Activated effector memory CD4-positive, alpha-beta T cell treated with Interleukin-2 at 50 U/mL for 16 hours (primary cell): ENCODE measurements around the gene ZNF107.

Experiments used
- DNase-seq: peaks from one replicate; pipeline ENCODE4 v3.0.0-alpha.2; 2020

The ZNF107 gene

DNA sequence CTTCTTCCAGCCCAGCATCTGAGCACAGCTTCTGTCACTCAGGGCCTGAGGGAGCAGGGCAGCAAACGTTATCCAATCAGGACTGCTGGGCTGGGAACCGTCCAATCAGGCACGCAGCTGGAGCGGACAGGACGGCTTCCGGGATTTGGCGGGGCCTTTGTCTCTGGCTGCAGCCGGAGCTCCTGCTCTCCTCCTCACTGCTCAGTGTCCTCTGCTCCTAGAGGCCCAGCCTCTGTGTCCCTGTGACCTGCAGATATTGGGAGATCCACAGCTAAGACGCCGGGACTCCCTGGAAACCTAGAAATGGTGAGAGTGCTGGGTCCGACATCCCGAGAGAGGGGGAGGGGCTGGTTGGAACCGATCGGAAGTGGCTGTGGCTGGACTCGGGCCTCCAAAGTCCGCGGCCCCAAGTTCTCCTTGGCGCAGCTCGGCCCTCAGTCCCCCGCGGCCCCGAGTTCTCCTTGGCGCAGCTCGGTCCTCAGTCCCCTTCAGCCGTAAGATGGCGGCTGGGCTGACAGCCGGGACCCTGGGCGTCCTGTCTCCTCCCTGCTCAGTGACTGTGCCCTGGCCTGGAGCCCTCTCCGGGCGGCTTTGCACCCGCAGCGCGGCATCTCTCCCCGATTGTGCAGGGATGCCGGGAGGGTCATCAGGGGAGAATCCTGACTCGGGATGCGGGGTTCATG, at the start of gene ZNF107:
Gene ZNF107, plus strand, starts transcription at position 154 of the 683 bp plus-strand sequence. Its CDS starts 150 bp downstream, at position 304.
- peak; percentile 79 for DNase-seq

DNA sequence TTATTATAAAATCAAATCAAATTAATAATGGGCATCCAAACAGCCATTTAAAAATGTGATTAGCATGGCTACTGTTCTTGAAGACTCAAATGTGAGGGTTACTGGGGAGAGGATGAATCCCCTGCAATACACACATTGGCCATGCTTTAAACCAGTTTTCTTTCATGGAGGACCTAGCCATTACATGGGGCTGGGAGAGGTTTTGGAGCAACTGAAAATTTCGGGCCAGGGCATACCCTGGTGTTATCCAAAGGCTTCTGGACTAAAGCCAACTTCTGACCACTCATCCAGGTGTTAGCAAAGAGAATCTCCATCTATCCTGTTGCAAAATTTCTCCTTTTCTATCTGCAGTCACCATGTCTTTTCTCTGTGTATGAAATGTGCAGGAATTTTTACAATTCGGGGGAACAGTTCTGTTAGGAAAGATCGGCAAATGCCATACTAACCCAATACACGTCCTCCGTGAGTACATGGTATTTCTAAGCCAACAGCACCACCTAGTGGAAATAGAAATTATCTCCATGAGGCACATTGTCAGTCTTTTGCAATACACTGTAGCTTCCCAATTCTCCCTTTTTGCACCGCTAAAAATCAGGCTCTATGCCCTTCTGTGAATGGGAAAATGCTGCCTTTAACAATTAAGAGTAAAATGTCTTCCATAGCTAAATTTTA, 47.0 kb upstream of the ZNF107 start:
- DNase-seq, result no peak

DNA sequence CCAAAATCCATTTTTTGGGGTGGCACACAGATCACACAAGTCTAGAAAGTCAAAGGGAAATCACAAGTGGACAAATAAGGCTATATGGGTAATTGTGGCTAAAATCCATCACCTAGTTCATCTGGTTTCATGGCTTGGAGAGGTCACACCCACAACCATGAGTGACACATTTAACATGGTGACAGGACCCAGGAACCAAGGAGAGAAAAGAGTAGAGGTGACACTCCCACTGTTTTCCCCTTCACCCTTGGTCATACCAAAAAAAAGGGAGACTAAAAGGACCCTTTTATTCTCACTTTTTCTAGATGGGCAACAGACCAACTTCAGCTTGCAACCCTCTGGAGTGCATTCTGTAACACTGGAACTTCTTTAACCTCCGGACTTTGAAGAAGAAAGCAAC, 46.2 kb upstream of the ZNF107 start:
- DNase-seq, result no peak

DNA sequence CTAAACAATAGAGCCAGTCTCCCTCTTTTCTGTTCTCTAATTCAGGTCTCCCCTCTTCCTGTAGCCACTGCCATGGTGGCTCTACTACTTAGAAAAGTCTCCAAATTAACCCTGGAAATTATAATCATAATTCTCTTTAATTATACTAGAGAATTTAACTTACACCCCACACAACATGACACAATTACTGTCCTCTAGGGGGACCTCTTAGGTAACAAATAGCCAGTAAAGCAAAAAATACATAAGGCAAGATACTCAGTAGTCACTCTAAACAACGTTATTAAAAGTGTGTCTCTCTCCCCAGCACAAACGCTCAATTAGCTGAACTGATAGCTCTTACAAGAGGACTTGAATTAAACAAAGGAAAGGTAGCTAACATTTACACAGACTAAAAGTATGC, 44.3 kb upstream of the ZNF107 start:
- no peak for DNase-seq

DNA sequence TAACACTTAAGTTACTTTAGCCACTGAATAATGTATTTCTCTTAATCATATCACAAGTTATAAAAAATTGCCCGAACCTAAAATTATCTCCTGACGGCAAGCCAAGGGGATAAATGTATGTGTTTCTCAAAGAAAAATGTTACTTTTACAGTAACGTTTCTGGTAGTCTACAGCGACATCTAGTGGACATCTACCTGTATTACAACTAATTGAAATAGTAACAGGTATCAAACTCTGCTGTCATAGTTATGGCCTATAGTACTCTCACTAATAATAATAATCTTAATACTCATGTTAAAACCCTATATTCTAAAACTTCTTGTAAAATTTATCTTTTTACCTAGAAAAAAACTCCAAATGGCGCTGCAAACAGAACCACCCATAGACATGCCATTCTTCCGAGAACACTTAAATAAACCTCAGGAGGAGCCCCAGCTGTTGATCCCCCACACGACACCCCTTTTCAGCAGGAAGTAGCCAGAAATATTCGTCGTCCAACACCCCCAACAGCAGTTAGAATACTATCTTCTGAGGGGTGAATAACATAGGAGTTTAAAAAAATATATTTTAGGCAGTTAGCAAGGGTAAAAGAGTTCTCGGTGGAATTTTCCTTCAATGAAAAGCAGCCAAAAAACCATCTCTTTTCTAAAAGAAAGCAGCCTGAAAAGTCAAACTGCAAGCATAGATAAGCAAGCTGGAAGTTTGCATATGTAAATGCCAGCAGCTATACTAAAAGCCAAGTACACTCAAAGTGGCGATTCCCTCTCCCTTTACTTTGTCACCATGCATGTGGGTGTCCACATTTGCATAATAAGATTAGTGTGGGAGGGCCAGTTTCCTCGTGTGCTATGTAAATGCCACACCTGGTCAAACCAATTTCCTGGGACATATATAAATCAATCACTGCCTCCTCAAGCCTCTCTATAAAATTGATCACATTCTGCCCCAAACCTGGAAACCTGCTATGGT, 40.5 kb upstream of the ZNF107 start:
- DNase-seq, result no peak

DNA sequence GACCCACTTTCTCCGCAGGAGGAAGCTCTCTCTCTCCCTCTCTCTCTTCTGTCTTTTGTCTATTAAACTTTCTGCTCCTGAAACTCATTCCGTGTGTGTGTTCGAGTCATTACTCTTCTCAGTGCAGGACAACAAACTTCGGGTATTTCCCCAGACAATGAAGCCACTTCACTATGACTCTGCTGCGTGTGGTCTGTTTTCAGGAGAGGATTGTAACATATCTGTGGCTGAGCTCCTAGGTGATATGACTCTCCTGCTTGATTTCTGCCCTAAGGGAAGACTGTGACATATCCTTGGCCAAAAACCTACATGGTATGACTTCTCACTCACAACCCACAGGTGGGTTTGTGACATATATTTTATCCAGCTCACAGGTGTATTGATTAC, 39.9 kb upstream of the ZNF107 start:
- DNase-seq, result no peak

DNA sequence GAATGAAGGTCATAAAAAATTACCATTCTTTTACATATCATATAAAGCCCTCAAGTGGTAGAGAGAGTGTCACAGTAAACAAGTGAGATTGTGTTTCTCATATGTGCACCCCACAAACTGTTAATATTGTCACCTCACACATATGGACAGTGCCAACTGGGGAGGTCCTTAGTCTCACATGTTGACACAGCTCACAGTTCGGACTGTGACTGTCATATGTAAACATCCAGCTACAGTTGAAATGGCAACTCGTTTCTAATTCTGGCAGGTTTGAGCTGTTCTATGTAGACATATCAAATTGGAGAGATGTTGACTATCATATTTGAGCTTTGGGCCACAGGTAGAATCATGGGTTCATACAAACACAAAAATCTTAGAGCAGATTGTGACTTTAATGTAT, 39.4 kb upstream of the ZNF107 start:
- no peak for DNase-seq

DNA sequence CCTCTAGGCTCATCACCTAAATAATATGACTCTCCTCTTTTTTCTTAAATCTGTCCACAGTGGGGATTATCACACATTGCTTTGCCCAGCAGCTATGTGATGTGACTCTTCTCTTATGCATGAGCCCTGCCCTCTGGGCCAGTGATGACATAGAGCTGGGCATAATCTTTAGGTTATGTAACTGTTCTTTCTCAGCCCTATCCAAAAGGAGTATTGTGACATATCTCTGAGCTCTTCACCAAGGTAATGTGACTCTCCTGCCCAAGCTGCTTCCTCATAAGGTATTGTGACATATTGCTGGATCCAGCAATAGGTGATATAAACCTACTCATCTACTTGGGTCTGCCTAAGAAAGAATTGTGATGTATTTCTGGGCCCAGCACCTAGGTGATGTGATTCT, 37.7 kb upstream of the ZNF107 start:
- no peak for DNase-seq

DNA sequence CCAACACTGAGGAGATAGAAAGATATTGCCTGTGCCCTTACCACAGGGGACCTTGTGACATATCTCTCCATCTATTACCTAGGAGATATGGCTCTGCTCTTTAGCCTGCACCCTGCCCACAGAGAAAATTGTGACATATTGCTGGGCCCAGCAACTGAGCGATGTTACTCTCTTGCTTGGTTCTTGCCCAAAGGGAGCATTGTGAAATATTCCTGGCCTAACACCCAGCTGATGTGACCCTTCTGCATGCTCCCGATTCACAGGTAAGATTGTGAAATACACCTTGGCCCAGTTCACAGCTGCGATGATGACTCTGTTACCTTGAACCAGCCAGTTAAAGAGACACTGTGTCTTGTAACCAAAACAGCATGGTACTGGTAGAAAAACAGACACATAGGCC, 37.2 kb upstream of the ZNF107 start:
- no peak for DNase-seq

DNA sequence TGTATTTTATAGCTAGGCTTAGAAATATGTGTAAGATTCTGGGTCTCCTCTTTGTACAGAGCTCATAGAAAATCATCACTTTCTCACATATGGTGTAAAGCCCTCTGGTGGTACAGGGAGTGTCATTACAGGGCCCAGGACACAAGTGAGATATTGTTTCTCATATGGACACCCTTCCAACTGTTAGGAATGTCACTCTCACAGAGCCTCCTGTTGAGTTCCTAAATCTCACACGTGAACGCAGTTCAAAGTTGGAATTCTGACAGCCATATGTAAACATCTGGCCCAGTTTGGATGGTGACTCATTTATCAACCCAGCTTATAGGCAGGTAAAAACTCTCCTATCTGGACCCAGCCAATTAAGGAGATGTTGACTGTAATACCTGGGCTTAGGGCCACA, 35.4 kb upstream of the ZNF107 start:
- no peak for DNase-seq

DNA sequence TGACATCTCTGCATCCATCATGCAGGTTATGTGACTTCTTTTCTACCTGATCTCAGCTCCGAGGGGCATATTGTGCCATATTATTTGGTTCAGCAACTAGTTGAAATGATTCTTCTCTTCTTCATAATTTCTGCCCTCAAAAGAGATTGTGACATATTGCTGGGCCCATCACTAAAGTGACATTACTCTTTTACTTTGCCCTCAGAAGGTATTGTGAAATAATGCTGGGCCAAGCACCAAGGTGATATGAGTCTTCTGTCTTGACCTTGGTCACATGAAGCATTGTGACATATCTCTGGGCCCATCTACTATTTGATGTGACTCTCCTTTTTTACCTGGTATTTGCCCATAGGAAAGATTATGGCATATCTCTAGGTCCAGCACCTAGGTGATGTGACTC, 33.9 kb upstream of the ZNF107 start:
- DNase-seq, result no peak

DNA sequence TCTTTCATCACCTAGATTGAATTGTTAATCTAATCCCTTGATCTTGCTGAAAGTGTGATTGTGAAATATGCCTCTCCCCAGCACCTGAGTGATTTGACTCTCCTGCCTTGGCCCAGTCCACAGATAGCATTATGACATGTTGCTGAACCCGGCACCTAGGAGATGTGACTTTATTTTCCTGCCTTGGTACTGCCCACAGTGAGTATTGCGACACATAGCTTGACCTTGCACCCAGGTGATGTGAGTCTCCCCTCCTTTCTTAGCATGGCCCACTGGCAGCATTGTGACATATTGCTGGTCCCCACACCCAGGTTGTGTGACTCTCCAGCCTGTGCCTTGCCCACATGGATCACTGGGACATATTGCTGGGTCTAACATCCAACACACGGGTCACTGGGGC, 32.5 kb upstream of the ZNF107 start:
- no peak for DNase-seq

DNA sequence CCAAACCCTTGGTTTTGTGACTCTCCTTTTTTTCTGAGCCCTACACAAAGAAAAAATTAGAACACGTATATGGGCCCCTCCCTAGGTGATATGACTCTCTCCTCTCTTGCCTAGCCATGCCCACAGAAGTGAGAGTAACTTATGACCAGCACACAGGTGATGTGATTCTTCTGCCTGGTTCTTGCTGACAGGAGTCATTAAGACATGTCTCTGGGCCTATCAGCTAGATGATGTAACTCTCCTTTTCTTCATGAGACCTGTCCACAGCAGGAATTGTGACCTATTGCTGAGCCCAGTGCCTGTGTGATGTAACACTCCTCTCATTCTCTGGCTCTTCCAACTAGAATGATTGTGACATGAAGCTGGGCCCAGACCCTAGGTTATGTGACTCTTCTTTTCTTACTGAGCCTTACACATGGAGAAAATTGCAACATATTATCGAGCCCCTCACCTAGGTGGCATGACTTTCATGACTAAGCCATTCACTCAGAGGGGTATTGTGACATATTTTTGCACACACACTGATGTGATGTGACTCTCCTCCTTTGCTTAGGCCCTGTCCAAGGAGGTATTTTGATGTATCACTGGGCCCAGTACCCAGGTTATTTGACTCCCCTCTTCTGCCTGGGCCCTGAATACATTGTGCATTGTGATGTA, 31.4 kb upstream of the ZNF107 start:
- no peak for DNase-seq

DNA sequence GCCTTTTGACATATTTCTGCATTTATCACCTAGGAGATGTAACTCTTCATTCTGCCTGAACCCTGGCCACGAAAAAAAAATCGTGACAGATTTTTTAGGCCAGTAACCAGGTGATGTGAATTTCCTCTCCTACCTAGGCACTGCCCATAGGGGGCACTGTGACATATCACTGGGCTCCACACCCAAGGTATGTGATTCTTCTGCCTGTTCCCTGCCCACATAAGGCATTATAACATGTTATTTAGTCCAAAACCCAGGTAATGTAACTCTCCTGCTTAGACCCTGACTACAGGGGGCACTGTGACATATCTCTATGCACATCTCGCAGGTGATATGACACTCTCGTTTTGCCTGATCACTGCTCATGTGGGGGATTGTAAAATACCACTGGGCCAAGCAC, 29.5 kb upstream of the ZNF107 start:
- no peak for DNase-seq

DNA sequence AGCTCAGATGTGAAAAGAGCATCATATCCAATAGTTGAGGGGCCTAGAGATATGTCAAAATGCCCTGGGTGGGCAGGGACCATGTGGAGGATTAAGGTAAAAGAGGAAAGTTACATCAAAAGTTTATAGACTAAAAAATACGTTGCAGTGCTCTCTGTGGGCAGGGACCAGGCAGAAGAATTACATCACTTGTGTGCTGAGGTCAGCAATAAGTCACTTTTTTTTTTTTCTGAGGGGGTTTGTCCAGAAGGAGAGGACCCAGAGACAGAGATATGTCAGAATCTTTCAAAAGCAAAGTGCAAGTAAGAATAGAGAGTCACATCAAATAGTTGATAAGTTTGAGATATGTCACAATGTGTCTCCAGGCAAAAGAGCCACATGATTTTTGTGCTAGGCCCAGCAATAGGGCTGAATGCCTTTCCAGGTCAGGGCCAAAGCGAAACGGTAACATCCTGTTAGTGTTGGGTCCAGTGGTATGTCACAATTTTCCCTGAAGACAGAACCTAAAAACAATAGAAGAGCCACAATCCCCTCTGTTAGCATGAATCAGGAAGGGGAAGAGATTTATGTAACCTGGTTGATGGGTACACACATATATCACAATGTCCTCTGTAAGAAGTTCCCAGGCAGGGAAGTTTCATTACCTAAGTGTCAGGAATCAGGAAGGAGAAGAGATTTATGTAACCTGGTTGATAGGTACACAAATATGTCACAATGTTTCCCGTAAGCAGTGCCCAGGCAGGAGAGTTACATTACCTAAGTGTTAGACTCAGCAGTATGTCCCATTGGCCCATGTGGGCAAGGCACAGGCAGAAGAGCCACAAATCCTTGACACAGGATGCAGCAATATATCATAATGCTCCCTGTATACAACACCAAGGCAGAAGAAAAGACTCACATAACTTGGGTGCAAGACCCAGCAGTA, 28.1 kb upstream of the ZNF107 start:
- DNase-seq, result no peak

DNA sequence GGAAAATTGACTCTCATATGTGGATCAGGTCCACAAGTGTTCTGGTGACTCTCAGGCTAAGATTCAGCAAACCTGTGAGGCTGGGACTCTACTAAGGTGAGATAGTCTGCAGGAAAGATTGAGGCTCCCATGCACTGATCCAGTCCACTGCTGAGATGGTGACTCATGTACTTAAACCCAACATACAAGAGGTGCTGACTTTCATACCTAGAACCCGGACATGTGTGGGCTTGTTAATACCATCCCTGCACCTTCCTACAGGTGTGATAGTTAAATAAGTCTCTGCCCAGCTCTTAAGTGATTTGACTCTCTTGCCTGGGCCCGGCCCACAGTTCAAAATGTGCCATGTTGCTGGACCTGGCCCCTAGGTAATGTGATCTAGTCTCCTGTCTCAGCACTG, 27.1 kb upstream of the ZNF107 start:
- DNase-seq, result no peak

DNA sequence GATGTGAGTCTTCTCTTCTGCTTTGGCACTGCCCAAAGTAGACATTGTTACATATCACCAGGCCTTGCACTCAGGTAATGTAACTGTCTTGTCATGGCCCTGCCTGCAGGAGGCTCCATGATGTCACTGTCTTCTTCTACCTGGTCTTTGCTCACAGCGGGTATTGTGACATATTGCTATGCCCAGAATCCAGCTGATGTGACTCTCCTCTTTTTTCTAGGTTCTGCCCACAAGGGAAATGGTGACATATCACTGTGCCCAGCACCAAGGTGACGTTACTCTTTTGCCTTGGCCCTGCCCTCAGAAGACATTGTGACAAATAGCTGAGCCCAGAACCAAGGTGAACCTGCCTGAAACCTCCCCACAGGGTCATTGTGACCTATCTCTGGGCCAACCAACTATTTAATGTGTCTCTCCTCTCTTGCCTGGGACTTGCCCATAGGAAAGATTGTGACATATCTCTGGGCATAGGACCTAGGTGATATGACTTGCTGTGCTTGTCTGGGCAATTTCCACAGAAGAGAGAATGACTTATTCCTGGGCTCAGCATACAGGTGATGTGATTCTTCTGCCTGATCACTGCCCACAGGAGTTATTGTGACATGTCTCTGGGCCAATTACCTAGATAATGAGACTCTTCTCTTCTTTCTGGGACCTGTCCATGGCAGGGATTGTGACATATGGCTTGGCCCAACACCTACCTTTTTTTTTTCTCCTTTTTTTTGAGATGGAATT, 26.5 kb upstream of the ZNF107 start:
- no peak for DNase-seq

DNA sequence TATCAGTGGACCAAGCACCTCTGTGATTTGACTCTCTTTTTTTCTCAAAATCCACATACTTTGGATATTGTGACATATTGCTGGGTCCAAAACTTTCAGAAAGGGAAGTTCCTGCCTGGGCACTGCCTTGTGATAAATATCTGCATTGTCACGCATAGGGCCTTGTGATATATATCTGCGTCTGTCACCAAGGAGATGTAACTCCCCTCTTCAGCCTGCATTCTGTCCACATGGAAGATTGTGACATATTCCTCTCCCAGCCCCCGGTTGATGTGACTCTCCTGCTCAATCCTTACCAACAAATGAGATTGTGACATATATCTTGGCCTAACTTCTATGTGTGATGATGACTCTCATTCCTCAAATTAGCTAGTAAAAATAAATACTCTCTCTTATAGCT, 25.4 kb upstream of the ZNF107 start:
- no peak for DNase-seq

DNA sequence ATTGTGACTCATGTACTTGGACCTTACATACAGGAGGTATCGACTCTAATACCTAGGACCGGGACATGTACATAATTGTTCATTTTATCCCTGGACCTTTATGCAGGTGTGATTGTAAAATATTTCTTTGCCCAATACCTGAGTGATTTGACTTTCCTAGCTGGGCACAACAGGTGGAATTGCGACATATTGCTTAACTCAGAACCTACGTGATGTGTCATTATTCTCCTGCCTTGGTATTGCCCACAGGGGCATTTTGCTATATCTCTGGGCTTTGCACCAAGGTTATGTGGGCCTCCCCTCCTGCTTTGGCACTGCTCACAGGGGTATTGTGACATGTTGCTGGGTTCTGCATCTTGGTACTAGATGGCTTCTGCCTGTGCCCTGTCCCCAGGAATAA, 23.9 kb upstream of the ZNF107 start:
- no peak for DNase-seq

DNA sequence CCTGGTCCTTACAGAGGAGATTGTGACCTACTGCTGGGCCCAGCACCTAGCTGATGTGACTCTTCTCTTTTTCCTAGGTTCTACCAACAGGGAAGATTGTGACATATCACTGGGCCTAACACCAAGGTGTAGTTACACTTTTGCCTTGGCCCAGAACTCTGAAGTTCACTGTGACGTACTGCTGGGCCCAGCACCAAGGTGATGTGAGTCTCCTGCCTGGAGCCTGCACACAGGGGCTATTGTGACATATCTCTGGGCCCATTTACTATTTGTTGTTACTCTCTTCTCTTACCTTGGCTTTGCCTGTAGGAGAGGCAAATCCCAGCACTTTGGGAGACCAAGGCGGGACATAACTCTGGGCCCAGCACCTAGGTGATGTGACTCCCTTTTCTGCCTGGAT, 23.1 kb upstream of the ZNF107 start:
- DNase-seq, result no peak

DNA sequence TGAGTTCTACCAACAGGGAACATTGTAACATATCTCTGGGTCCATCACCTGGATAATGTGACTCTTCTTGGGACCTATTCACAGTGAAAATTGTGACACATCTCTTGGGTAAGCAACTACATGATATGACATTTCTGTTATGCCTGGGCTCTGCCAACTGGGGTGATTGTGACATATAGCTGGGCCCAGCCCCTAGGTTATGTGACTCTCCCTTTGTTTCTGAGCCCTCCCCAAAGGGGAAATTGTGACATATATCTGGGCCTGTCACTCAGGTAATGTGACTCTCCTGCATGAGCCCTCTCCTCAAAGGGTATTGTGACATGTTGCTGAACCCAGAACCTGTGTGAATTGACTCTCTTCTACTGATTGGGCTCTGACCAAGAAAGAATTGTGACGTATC, 22.4 kb upstream of the ZNF107 start:
- DNase-seq, result no peak
